ENCODE results near the gene M6PR. TPM values are rescaled to one million over a fixed set of nuclear protein-coding genes. Genes with fewer than 3 reads are reported as not detected.

The M6PR gene
- total RNA-seq, 4 donors from 2014 or later = 72.0 to 96.3 (median 88.5) TPM

DNA sequence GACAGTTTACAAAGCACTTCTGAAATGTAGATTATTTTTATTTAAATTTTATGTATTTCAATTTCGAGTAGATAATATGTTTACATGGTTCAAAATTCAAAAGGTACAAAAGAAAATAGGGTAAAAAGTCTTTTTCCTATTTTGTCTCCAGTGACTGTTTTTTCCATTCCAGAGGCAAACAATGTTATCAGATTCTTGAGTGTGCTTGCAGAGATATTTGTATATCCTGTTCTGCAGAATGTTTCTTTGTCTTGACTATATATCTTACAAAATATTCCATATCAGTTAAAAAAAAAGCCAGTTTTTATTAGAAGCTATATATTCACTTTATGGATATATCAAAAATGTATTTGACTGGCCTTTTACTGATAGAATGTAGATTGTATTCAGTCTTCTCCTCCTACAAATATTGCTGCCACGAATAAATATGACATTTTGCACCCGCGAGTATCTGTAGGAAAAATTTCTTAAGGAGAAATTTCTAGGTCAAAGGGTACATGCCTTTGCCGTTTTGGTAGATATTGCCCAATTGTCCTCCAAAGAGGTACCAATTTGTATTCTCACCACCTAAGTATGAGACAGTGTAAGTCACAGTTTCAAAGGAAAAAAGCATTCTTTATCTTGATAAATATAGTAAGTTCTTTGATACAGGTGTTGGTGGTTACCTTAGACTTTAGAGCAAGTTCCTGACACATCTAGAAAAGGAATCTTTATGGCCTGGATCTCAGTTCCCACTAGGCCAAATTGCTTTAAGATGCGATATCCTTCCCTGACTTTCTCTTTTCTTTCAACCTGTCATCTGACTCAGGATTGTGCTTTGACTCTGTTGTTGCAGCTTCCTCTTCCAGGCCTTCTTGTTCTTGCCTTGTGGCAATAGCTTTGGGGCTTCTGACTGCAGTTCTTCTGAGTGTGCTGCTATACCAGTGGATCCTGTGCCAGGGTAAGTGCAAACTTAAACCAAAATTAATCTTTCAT, 42.2 kb upstream of the M6PR start:
- Histone ChIP-seq H3K9me3 (no peaks in the 10 kb centered on the region), H3K27me3 (no peaks in the 10 kb centered on the region), H3K4me3 (no peak overlapping the region), H3K27ac (replicated peaks in 1 of 4) (no peak overlapping the region), H3K36me3 (no peaks in the 10 kb centered on the region), H3K4me1 (peaks cover 0 to 6% (median 0%) of the 10 kb centered on the region in 4 donors)
- no peak for TF ChIP-seq POLR2A (IDR thresholded peaks at IDR 0.05; ENCODE audit: low read depth)
- TF ChIP-seq EP300 (IDR thresholded peaks at IDR 0.05) = no peak
- TF ChIP-seq, protein P1, sequence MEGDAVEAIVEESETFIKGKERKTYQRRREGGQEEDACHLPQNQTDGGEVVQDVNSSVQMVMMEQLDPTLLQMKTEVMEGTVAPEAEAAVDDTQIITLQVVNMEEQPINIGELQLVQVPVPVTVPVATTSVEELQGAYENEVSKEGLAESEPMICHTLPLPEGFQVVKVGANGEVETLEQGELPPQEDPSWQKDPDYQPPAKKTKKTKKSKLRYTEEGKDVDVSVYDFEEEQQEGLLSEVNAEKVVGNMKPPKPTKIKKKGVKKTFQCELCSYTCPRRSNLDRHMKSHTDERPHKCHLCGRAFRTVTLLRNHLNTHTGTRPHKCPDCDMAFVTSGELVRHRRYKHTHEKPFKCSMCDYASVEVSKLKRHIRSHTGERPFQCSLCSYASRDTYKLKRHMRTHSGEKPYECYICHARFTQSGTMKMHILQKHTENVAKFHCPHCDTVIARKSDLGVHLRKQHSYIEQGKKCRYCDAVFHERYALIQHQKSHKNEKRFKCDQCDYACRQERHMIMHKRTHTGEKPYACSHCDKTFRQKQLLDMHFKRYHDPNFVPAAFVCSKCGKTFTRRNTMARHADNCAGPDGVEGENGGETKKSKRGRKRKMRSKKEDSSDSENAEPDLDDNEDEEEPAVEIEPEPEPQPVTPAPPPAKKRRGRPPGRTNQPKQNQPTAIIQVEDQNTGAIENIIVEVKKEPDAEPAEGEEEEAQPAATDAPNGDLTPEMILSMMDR (IDR thresholded peaks at IDR 0.05) = no peak
- TF ChIP-seq POLR2AphosphoS5 (IDR thresholded peaks at IDR 0.05) = no peak
- WGBS = 74% methylated on average over 6 of the region's 6 CpGs
- DNase-seq (ENCODE audit: extremely low spot score) = no peak
- intact Hi-C loops (cut with DNase I) = no loop called here

DNA sequence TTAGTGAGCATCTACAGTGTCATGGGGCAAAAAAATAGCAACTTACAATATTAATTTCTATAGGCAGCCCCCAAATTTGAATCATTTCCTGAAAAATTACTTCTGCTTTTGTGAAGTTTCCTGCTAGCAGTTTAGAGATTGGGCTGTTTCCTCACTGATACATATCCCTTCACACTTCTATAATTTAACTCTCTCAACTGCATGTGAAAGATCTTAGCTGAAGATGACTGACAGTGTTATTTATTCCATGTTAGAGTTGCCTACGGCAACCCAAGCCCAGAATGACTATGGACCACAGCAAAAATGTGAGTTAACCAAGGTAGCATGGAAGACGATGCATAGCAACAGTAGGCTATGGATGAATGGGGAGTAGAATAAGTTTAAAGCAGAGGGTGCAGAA, 40.0 kb upstream of the M6PR start, which contains the start of gene KLRG1:
Gene KLRG1 (plus strand): TSS at position 134 of the 400 bp plus-strand sequence. CDS start 90 bp downstream, at position 224.
- Histone ChIP-seq H3K9me3 (no peaks in the 10 kb centered on the region), H3K27me3 (no peaks in the 10 kb centered on the region), H3K4me3 (no peak within 1 kb of the TSS), H3K4me1 (peaks cover 0 to 6% (median 0%) of the 10 kb centered on the region in 4 donors), H3K36me3 (no peaks in the 10 kb centered on the region), H3K27ac (replicated peaks in 1 of 4) (no peak within 1 kb of the TSS)
- intact Hi-C loops (cut with DNase I) = no loop called here
- no peak for DNase-seq (ENCODE audit: extremely low spot score)
- TF ChIP-seq EP300 (IDR thresholded peaks at IDR 0.05) (no peak), POLR2AphosphoS5 (IDR thresholded peaks at IDR 0.05) (no peak), POLR2A (IDR thresholded peaks at IDR 0.05; ENCODE audit: low read depth) (no peak)
- TF ChIP-seq, protein P1 (IDR thresholded peaks at IDR 0.05) = no peak
- WGBS = 72% methylated on average over 2 of the region's 2 CpGs

DNA sequence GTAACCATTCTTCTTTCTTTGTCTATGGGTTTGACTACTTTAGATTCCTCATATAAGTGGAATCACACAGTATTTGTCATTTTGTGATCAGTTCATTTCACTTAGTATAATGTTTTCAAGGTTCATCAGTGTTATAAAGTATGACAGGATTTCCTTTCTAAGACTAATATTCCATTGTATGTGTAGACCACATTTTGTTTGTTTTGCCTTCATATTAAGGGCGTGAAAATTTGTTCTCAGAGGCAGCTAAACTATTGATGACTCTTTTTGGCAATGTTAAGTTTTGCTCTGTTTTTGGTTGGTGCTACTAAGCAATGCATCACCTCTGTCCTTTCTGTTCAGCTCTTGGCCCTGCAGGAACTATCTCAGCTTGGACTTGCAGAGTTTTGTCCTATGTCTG, 38.2 kb upstream of the M6PR start:
- Histone ChIP-seq H3K9me3 (no peaks in the 10 kb centered on the region), H3K36me3 (no peaks in the 10 kb centered on the region), H3K4me3 (no peak overlapping the region), H3K27ac (replicated peaks in 1 of 4) (no peak overlapping the region), H3K27me3 (no peaks in the 10 kb centered on the region), H3K4me1 (peaks cover 0 to 6% (median 0%) of the 10 kb centered on the region in 4 donors)
- TF ChIP-seq POLR2AphosphoS5 (IDR thresholded peaks at IDR 0.05) (no peak), EP300 (IDR thresholded peaks at IDR 0.05) (no peak), POLR2A (IDR thresholded peaks at IDR 0.05; ENCODE audit: low read depth) (no peak)
- TF ChIP-seq, protein P1 (IDR thresholded peaks at IDR 0.05) = no peak
- intact Hi-C loops (cut with DNase I) = no loop called here
- no peak for DNase-seq (ENCODE audit: extremely low spot score)
- 66% methylated on average over 1 of the region's 1 CpG for WGBS

DNA sequence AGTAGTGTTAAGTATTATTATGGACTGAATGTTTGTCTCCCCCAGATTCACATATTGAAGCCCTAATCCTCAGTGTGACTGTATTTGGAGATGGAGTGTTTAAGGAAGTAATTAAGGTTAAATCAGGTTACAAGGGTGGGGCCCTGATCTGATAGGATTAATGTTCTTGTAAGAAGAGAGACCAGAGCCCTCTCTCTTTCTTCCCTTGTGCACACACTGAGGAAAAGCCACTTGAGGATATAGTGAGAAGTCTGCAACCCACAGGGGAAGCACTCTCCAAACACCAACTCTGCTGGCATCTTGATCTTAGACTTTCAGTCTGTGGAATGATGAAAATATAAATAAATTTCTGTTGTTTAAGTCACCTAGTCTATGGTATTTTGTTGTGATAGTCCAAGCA, 37.7 kb upstream of the M6PR start:
- no peak for DNase-seq (ENCODE audit: extremely low spot score)
- Histone ChIP-seq H3K4me3 (no peak overlapping the region), H3K36me3 (no peaks in the 10 kb centered on the region), H3K27me3 (no peaks in the 10 kb centered on the region), H3K9me3 (no peaks in the 10 kb centered on the region), H3K27ac (replicated peaks in 1 of 4) (no peak overlapping the region), H3K4me1 (peaks cover 0 to 5% (median 0%) of the 10 kb centered on the region in 4 donors)
- intact Hi-C loops (cut with DNase I) = no loop called here
- no peak for TF ChIP-seq EP300 (IDR thresholded peaks at IDR 0.05)
- TF ChIP-seq POLR2A (IDR thresholded peaks at IDR 0.05; ENCODE audit: low read depth) = no peak
- TF ChIP-seq, protein P1 (IDR thresholded peaks at IDR 0.05) = no peak
- no peak for TF ChIP-seq POLR2AphosphoS5 (IDR thresholded peaks at IDR 0.05)
